Left lung (tissue), 10 donors: Measurements from ENCODE around the gene EIF2B1. TPM values are rescaled to one million over a fixed set of nuclear protein-coding genes. Genes with fewer than 3 reads are reported as not detected.
A peak's percentile ranks its signal among the peaks of the same experiment; 100 is the strongest.

ENCODE experiments used
- ATAC-seq: fragments of 200-7000 bp; cut with Tn5 transposase; one replicate; pipeline ENCODE4 v1.9.1; 2020; ENCODE audit warnings: moderate library complexity
- DNase-seq, 4 donors: peaks; one replicate each; pipeline ENCODE4 v3.0.0-alpha.2; 2013 to 2020
- H3K27ac ChIP-seq, 2 donors: fragments of 200-600 bp; sonication (generic) in 1 of 2; one replicate each; pipeline versions ENCODE4 v1.5.0 to v1.8.0; 2020 to 2021
- H3K27me3 ChIP-seq, 2 donors: fragments of 200-600 bp; sonication (generic) in 1 of 2; one replicate each; pipeline versions ENCODE4 v1.5.0 to v1.8.0; 2020 to 2021
- H3K36me3 ChIP-seq, 2 donors: fragments of 200-600 bp; sonication (generic) in 1 of 2; one replicate each; pipeline versions ENCODE4 v1.5.0 to v1.8.0; 2020 to 2021
- H3K4me1 ChIP-seq, 2 donors: fragments of 200-600 bp; one replicate each; pipeline ENCODE4 v1.8.0; 2021
- H3K4me3 ChIP-seq, 2 donors: fragments of 200-600 bp; sonication (generic) in 1 of 2; one replicate each; pipeline versions ENCODE4 v1.5.0 to v1.8.0; 2020 to 2021; ENCODE audit warnings: mild to moderate bottlenecking in 1 of 2
- H3K9me3 ChIP-seq, 2 donors: fragments of 200-600 bp; sonication (generic) in 1 of 2; one replicate each; pipeline versions ENCODE4 v1.5.0 to v1.8.0; 2020 to 2021
- intact Hi-C, 2 donors: fragments of 100-400 bp; cut with DNase I; formaldehyde crosslinking; loops; one replicate each; pipeline versions ENCODE4 v1.11.2 to v1.14.2; 2022
- polyA plus RNA-seq, 6 donors: library from polyadenylated mRNA; unstranded; fragments of 120-200 nt; gene quantifications; one replicate each; pipeline ENCODE4 v1.2.1, GENCODE V29; 2013; ENCODE audit not compliant: insufficient read length in 6 of 6
- total RNA-seq, 2 donors: library from RNA; stranded (reverse); fragmentation: NEBNext Ultra II Directional; extraction: Animal tissue kit (Norgen Biotek cat#: 25700); gene quantifications; one replicate each; pipeline ENCODE4 v1.2.1, GENCODE V29; 2021
- TF ChIP-seq, protein P1 (sequence below), 2 donors: fragments of 200-600 bp; sonication (generic) in 1 of 2; IDR thresholded peaks; one replicate each; pipeline versions ENCODE4 v1.5.0 to v1.8.0; 2021; ENCODE audit warnings: antibody characterized with exemption in 2 of 2
- donor health status: DM: no; HTN: yes; CAD: no.
- donor health status: DM: no; HTN: no; CAD: no.

EIF2B1 gene
- total and polyA plus RNA-seq, 8 donors, result 40.7 to 73.4 (median 66.8) TPM

DNA sequence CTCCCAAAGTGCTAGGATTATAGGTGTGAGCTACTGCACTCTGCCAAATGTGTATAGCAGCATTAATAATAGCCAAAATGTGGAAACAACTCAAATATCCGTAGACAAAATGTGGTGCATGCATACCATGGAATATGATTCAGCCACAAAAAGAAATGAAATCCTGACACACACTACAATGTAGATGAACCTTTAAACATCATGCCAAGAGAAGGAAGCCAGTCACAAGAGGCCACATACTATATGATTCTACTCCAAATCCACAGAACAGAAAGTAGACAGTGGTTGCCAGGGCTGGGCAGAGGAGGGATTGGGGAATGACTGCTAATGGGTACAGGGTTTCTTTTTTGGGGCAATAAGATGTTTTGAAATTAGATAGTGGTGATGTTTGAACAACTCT lies 56.9 kb downstream of the EIF2B1 start:
- H3K4me1 ChIP-seq, result peaks cover 0 to 3% of the 10 kb centered on the region in 2 donors
- H3K27me3 ChIP-seq, result no peaks in the 10 kb centered on the region
- intact Hi-C loops, result no loop called here
- ATAC-seq (no peak), DNase-seq (no peak)
- no peaks in the 10 kb centered on the region for H3K9me3 ChIP-seq
- H3K27ac ChIP-seq, result no peak overlapping the region
- TF ChIP-seq, protein P1, sequence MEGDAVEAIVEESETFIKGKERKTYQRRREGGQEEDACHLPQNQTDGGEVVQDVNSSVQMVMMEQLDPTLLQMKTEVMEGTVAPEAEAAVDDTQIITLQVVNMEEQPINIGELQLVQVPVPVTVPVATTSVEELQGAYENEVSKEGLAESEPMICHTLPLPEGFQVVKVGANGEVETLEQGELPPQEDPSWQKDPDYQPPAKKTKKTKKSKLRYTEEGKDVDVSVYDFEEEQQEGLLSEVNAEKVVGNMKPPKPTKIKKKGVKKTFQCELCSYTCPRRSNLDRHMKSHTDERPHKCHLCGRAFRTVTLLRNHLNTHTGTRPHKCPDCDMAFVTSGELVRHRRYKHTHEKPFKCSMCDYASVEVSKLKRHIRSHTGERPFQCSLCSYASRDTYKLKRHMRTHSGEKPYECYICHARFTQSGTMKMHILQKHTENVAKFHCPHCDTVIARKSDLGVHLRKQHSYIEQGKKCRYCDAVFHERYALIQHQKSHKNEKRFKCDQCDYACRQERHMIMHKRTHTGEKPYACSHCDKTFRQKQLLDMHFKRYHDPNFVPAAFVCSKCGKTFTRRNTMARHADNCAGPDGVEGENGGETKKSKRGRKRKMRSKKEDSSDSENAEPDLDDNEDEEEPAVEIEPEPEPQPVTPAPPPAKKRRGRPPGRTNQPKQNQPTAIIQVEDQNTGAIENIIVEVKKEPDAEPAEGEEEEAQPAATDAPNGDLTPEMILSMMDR (IDR thresholded peaks at IDR 0.05), result no peak
- no peaks in the 10 kb centered on the region for H3K36me3 ChIP-seq
- H3K4me3 ChIP-seq, result no peak overlapping the region

- Histone ChIP-seq H3K4me3 (no peak overlapping the region), H3K9me3 (no peaks in the 10 kb centered on the region), H3K27me3 (no peaks in the 10 kb centered on the region), H3K36me3 (no peaks in the 10 kb centered on the region), H3K4me1 (no peaks in the 10 kb centered on the region), H3K27ac (no peak overlapping the region)
- intact Hi-C loops, result no loop called here
- ATAC-seq (no peak), DNase-seq (no peak)
- TF ChIP-seq, protein P1 (IDR thresholded peaks at IDR 0.05), result no peak
These were observed 59.6 kb downstream of the EIF2B1 start for GRCh38 chr12:123573870-123574269.

DNA sequence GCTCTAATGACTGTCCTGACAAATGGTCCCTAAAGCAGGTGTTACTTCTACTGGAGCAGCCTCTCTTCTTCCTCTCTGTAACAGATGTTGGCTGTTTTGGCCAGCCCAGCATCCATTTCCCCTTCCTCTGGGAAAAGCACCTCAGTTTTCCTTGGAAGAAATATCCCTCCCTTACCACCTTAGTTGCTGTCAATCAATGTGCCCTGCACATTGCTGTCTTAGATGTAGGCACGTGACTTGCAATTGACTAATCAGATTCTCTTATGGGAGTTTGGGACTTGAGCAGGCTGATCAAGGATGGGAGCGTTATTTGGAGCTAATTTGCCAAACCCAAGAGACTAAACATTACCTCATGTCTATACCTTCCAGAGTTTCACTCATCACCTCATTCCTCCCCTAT lies 61.1 kb downstream of the EIF2B1 start:
- H3K4me3 ChIP-seq, result no peak overlapping the region

GRCh38 chr12:123571343-123571813 lies 62.1 kb downstream of the EIF2B1 start:
- intact Hi-C loops, result no loop called here
- DNase-seq (peak in 1 of 4 donors; percentile 34), ATAC-seq (peak; percentile 72)
- H3K4me3 ChIP-seq, result no peak overlapping the region
- TF ChIP-seq, protein P1 (IDR thresholded peaks at IDR 0.05), result no peak
- no peak overlapping the region for H3K27ac ChIP-seq
- H3K36me3 ChIP-seq, result no peaks in the 10 kb centered on the region
- H3K27me3 ChIP-seq, result no peaks in the 10 kb centered on the region
- H3K4me1 ChIP-seq, result no peaks in the 10 kb centered on the region
- no peaks in the 10 kb centered on the region for H3K9me3 ChIP-seq

More for the DNA sequence above, 61.1 kb downstream of the EIF2B1 start:
- Histone ChIP-seq H3K27ac (no peak overlapping the region), H3K27me3 (no peaks in the 10 kb centered on the region), H3K9me3 (no peaks in the 10 kb centered on the region), H3K36me3 (no peaks in the 10 kb centered on the region), H3K4me1 (no peaks in the 10 kb centered on the region)
- intact Hi-C loops, result no loop called here
- DNase-seq (no peak), ATAC-seq (no peak)
- TF ChIP-seq, protein P1 (IDR thresholded peaks at IDR 0.05), result no peak

Other genes with a start within 250 kb of the EIF2B1 start
- 10 to 100 TPM; 39.7 to 42.4 TPM for gene KMT5A, start 249.6 kb downstream of the EIF2B1 start, total RNA-seq
- 10 to 100 TPM; 53.4 to 65.0 (median 57.0) TPM for gene KMT5A, start 249.6 kb downstream of the EIF2B1 start, polyA plus RNA-seq
- gene RILPL2, start 197.0 kb downstream of the EIF2B1 start, total RNA-seq, result 10 to 100 TPM in 1 of 2 donors, 1 to 10 TPM in 1; 8.9 to 14.0 TPM
- gene RILPL2, start 197.0 kb downstream of the EIF2B1 start, polyA plus RNA-seq, result 1 to 10 TPM; 4.6 to 5.7 (median 5.2) TPM
- 10 to 100 TPM; 22.6 to 24.5 TPM for gene SNRNP35, start 175.5 kb downstream of the EIF2B1 start, total RNA-seq
- gene SNRNP35, start 175.5 kb downstream of the EIF2B1 start, polyA plus RNA-seq, result 10 to 100 TPM; 35.3 to 42.6 (median 39.0) TPM
- 10 to 100 TPM; 11.9 to 19.1 TPM for gene RILPL1, start 100.0 kb downstream of the EIF2B1 start, total RNA-seq
- 10 to 100 TPM; 19.2 to 25.2 (median 23.1) TPM for gene RILPL1, start 100.0 kb downstream of the EIF2B1 start, polyA plus RNA-seq
- gene TMED2, start 49.1 kb downstream of the EIF2B1 start, total RNA-seq, result 100 to 1,000 TPM; 270 to 343 TPM
- 100 to 1,000 TPM; 162 to 214 (median 193) TPM for gene TMED2, start 49.1 kb downstream of the EIF2B1 start, polyA plus RNA-seq
- gene DDX55, start 31.6 kb downstream of the EIF2B1 start, total RNA-seq, result 10 to 100 TPM; 13.9 to 21.5 TPM
- gene DDX55, start 31.6 kb downstream of the EIF2B1 start, polyA plus RNA-seq, result 10 to 100 TPM; 36.1 to 59.3 (median 45.4) TPM
- 10 to 100 TPM; 27.2 to 29.6 TPM for gene GTF2H3, start 143 bp upstream of the EIF2B1 start, total RNA-seq
- 10 to 100 TPM; 35.4 to 40.1 (median 38.4) TPM for gene GTF2H3, start 143 bp upstream of the EIF2B1 start, polyA plus RNA-seq
- gene TCTN2, start 37.4 kb upstream of the EIF2B1 start, total RNA-seq, result 10 to 100 TPM; 11.0 to 12.6 TPM
- gene TCTN2, start 37.4 kb upstream of the EIF2B1 start, polyA plus RNA-seq, result 10 to 100 TPM; 20.2 to 30.2 (median 26.6) TPM
- 10 to 100 TPM; 20.7 to 37.2 TPM for gene ATP6V0A2, start 78.7 kb upstream of the EIF2B1 start, total RNA-seq
- 10 to 100 TPM; 21.7 to 28.0 (median 25.0) TPM for gene ATP6V0A2, start 78.7 kb upstream of the EIF2B1 start, polyA plus RNA-seq
- gene DNAH10, start 128.6 kb upstream of the EIF2B1 start, total RNA-seq, result 1 to 10 TPM in 1 of 2 donors, under 1 TPM in 1; 0.79 to 4.0 TPM
- gene DNAH10, start 128.6 kb upstream of the EIF2B1 start, polyA plus RNA-seq, result 10 to 100 TPM in 1 of 6 donors, 1 to 10 TPM in 5; 3.5 to 10.4 (median 7.8) TPM